T47D (cell line): ENCODE results near the gene ACAN.
A peak's percentile ranks its signal among the peaks of the same experiment; 100 is the strongest.

Source experiments
- DNase-seq, 2 experiments: peaks; one replicate each; pipeline versions ENCODE4 v3.0.0 to v3.0.0-alpha.2; 2011 to 2012; ENCODE audit warnings: low read depth in 1 of 2, low spot score in 1 of 2
- JUND ChIP-seq: IDR thresholded peaks from 2 replicates; pipeline ENCODE4 v1.6.1; 2012; ENCODE audit warnings: low read depth
- in situ Hi-C: cut with HindIII; loops from 2 replicates; pipeline ENCODE4 v1.10.0; 2016; ENCODE audit warnings: low sequenced_read_pairs, low pct_unique_long_range_greater_than_20kb

The ACAN gene

DNA sequence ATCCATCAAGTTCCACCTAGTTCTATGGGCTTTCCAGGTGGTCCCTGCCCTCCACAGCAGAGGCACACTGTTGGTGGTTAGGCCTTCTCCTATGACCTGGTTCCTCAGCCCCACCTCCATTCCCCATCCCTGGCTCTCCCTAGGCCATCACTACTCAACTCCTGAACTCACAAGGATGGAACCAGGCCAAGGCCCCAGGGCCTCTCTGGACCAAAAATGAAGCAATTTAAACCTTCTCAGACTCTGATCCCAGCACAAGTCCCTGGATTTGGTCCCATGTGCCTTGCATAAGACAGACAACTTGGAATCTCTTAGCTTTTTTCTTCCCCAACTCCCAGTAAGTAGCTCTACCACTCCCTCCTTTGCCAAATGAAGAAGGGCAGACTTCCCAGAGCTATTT, 14.4 kb upstream of the ACAN start:
- no peak for DNase-seq
- no peak for TF ChIP-seq JUND
- in situ Hi-C loops: no loop called here

DNA sequence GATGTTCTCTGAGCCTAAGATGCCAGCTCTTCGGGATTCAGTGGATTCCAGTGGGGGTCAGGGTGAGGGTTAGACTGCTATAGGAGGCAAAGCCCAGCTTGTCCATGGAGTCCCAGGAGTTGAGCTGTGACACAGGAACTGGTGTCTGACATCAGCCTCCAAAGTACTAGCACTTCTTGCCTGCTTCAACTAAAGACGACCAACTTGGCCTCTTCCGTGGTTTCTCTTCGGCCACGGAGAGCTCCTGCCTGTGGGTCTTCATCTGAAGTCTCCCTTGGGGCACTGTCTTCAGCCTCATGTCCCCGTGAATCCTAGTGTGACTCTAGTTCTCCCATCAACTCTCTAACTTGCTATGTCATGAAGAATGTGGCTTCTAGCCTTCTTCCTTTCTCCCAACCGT, 12.8 kb upstream of the ACAN start:
- DNase-seq: no peak
- in situ Hi-C loops: no loop called here
- TF ChIP-seq JUND: no peak

GRCh38 chr15:88791637-88792036, 11.6 kb upstream of the ACAN start:
- TF ChIP-seq JUND: no peak
- no peak for DNase-seq

GRCh38 chr15:88792342-88793282, 10.6 kb upstream of the ACAN start:
- no peak for TF ChIP-seq JUND

More at GRCh38 chr15:88791637-88792036, 11.6 kb upstream of the ACAN start:
- in situ Hi-C loops: no loop called here

DNA sequence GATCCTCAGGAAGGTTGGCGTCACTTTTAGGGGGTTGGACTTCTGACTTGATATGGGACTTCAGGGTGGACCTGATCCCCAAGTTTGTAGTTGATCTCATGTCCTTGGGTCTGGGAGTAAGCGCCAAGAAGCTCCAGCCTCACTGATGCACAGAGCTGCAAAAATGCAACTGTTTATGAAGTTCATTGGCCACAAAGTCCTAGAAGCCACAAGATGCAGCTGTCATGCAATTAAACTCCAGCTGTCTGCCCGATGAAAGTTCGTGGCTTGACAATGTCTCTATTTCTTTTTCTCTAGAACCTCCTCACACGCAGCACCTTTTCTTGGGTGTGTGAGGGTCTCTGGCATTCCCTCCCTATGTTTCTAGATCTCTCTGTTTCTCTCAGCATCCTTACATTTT, 9.2 kb upstream of the ACAN start:
- TF ChIP-seq JUND: no peak
- in situ Hi-C loops: no loop called here
- no peak for DNase-seq

More at GRCh38 chr15:88792342-88793282, 10.6 kb upstream of the ACAN start:
- no peak for DNase-seq
- in situ Hi-C loops: no loop called here

- no peak for DNase-seq
- in situ Hi-C loops: no loop called here
- no peak for TF ChIP-seq JUND
Observed at GRCh38 chr15:88797663-88798339, 5.4 kb upstream of the ACAN start.

DNA sequence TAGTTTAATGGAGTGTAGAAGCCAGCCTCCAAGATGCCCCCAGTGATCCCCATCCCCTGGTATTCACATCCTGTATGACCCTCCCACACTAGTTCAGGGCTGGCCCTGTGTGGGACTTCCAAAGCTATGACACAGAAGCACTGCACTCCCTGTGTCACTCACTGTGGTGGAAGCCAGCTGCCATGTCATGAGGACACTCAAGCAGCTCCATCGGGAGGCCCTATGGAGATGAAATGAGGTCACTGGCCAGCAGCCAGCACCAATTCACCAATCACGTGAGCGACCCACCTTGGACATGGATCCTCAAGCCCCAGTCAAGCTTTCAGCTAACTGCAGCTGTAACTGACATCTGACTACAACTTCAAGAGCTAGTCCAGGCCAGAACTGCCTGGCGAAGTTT, 3.9 kb upstream of the ACAN start:
- in situ Hi-C loops: no loop called here
- no peak for DNase-seq
- TF ChIP-seq JUND: no peak

- in situ Hi-C loops: no loop called here
- no peak for DNase-seq
- TF ChIP-seq JUND: no peak
Observed at GRCh38 chr15:88800026-88800425, 3.2 kb upstream of the ACAN start.

- DNase-seq: no peak
- TF ChIP-seq JUND: no peak
- in situ Hi-C loops: no loop called here
Observed at GRCh38 chr15:88800738-88801137, 2.5 kb upstream of the ACAN start.

GRCh38 chr15:88802250-88802990, 816 bp upstream of the ACAN start:
- TF ChIP-seq JUND: no peak
- in situ Hi-C loops: no loop called here
- no peak for DNase-seq

DNA sequence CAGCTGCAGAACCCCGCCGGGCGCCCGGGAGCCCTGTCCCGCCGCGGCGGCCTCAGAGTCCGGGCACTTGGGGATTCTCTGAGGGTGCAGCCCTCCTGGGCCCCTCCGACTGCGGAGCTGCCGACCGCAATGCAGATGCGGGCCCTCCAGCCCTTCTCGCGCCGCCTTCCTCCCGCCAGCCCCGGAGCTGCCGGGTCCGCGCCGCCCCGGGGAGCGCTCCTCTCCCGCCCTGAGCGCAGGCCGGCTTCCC, 320 bp upstream of the ACAN start:
- no peak for DNase-seq
- in situ Hi-C loops: no loop called here
- no peak for TF ChIP-seq JUND

- TF ChIP-seq JUND: no peak
- no peak for DNase-seq
Observed at GRCh38 chr15:88803920-88804247, 648 bp downstream of the ACAN start.

DNA sequence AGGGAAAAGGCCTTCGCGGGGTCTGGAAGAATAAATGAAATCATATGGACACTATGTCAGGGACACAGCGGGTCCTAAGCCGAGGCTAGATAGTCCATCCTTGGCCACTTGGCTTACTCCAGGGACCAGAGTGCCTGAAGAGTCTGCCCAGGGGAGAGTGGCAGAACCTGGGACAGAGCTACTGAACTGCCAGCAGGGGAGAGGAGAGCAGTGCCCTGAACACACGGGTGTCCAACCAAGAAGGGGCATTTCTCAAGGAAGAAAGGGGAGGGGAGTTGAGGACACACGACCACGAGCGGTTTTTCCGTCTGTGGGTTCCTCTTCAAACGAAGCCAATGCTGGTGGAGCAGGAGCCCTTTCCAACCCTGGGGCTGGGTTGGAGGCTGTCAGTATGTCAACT, 1.0 kb downstream of the ACAN start:
- in situ Hi-C loops: no loop called here
- peak; percentile 17 to 33 for DNase-seq
- no peak for TF ChIP-seq JUND

More at GRCh38 chr15:88803920-88804247, 648 bp downstream of the ACAN start:
- in situ Hi-C loops: no loop called here
